HEK293 (cell line): ENCODE results near the gene FMO2.

Experiments used
- CTCF ChIA-PET: fragments of 350-600 bp; formaldehyde crosslinking; extraction: SDS; loops from one replicate; lab custom pipeline; 2021; ENCODE audit warnings: antibody characterized with exemption; lab: Yijun Ruan, JAX
- POLR2A ChIA-PET: fragments of 300-600 bp; formaldehyde crosslinking; extraction: SDS; loops from one replicate; lab custom pipeline; 2020; ENCODE audit warnings: antibody characterized with exemption, inconsistent platforms; lab: Yijun Ruan, JAX
- H3K27ac ChIP-seq: fragments of 200-500 bp; sonication (Bioruptor generic); 2 replicates; pipeline ENCODE4 v1.5.1; 2014; ENCODE audit warnings: low read depth, low read length, control low read depth, inconsistent platforms; ENCODE audit errors: extremely low read depth
- H3K36me3 ChIP-seq, 2 experiments: fragments of 200-500 bp in 1 of 2; sonication (Bioruptor generic) in 1 of 2; 1 replicate in 1 of 2; 2 replicates in 1 of 2; pipeline ENCODE4 v1.5.1; 2014 to 2017; ENCODE audit warnings: inconsistent platforms in 2 of 2, low read length in 2 of 2; ENCODE audit not compliant: control insufficient read depth in 2 of 2, insufficient read depth in 1 of 2
- H3K4me1 ChIP-seq: fragments of 200-500 bp; sonication (Bioruptor generic); 2 replicates; pipeline ENCODE4 v1.5.1; 2014; ENCODE audit warnings: mild to moderate bottlenecking, low read length, inconsistent platforms; ENCODE audit not compliant: control insufficient read depth, insufficient read depth
- H3K4me3 ChIP-seq: 2 replicates; pipeline ENCODE4 v1.5.1; 2011; ENCODE audit warnings: low read depth, mild to moderate bottlenecking, control low read depth, low read length, moderate library complexity
- H3K9me3 ChIP-seq: fragments of 200-500 bp; sonication (Bioruptor generic); 2 replicates; pipeline ENCODE4 v1.5.1; 2014; ENCODE audit warnings: low read depth, low read length, inconsistent platforms; ENCODE audit not compliant: control insufficient read depth, insufficient read depth
- ELK4 ChIP-seq: IDR thresholded peaks from 2 replicates; pipeline ENCODE4 v1.6.1; 2011; ENCODE audit warnings: mild to moderate bottlenecking, low read depth, low read length, borderline replicate concordance
- IKZF3 ChIP-seq: fragments of 450-650 bp; IDR thresholded peaks from 2 replicates; pipeline ENCODE4 v1.5.0; 2018; ENCODE audit warnings: missing biosample characterization, mild to moderate bottlenecking, missing genetic modification characterization, moderate library complexity
- PRDM6 ChIP-seq: fragments of 450-650 bp; formaldehyde crosslinking; IDR thresholded peaks from 2 replicates; pipeline ENCODE4 v1.5.1; 2017; ENCODE audit warnings: missing biosample characterization, missing genetic modification characterization
- ZFP41 ChIP-seq: fragments of 450-650 bp; formaldehyde crosslinking; IDR thresholded peaks from 2 replicates; pipeline ENCODE4 v1.5.1; 2016; ENCODE audit warnings: missing biosample characterization, missing genetic modification characterization, borderline replicate concordance
- ZNF10 ChIP-seq: fragments of 450-650 bp; formaldehyde crosslinking; IDR thresholded peaks from 2 replicates; pipeline ENCODE4 v1.5.1; 2017; ENCODE audit warnings: missing biosample characterization, missing genetic modification characterization
- ZNF16 ChIP-seq: fragments of 450-650 bp; formaldehyde crosslinking; IDR thresholded peaks from 2 replicates; pipeline ENCODE4 v1.5.1; 2016; ENCODE audit warnings: low read depth, missing biosample characterization, missing genetic modification characterization
- ZNF174 ChIP-seq: fragments of 450-650 bp; formaldehyde crosslinking; IDR thresholded peaks from 2 replicates; pipeline ENCODE4 v1.5.0; 2017; ENCODE audit warnings: missing biosample characterization, mild to moderate bottlenecking, missing genetic modification characterization
- ZNF175 ChIP-seq: fragments of 450-650 bp; formaldehyde crosslinking; IDR thresholded peaks from 2 replicates; pipeline ENCODE4 v1.5.1; 2016; ENCODE audit warnings: missing biosample characterization, missing genetic modification characterization
- ZNF2 ChIP-seq: fragments of 450-650 bp; formaldehyde crosslinking; IDR thresholded peaks from 2 replicates; pipeline ENCODE4 v1.5.1; 2016; ENCODE audit warnings: missing biosample characterization, missing genetic modification characterization
- ZNF221 ChIP-seq: fragments of 450-650 bp; formaldehyde crosslinking; IDR thresholded peaks from 2 replicates; pipeline ENCODE4 v1.5.1; 2017; ENCODE audit warnings: missing biosample characterization, missing genetic modification characterization, borderline replicate concordance
- ZNF274 ChIP-seq, 2 experiments: fragments of 200-500 bp in 1 of 2; fragments of 450-650 bp in 1 of 2; sonication (Bioruptor generic) in 1 of 2; formaldehyde crosslinking in 1 of 2; IDR thresholded peaks; 2 replicates each; pipeline versions ENCODE4 v1.5.1 to v1.6.1; 2014 to 2016; ENCODE audit warnings: borderline replicate concordance in 1 of 2, inconsistent platforms in 1 of 2, low read length in 1 of 2, missing biosample characterization in 1 of 2, missing genetic modification characterization in 1 of 2
- ZNF426 ChIP-seq: fragments of 450-650 bp; formaldehyde crosslinking; IDR thresholded peaks from 2 replicates; pipeline ENCODE4 v1.5.1; 2017; ENCODE audit warnings: missing biosample characterization, missing genetic modification characterization, mild to moderate bottlenecking, inconsistent platforms, moderate library complexity
- ZNF544 ChIP-seq: fragments of 450-650 bp; formaldehyde crosslinking; IDR thresholded peaks from 2 replicates; pipeline ENCODE4 v1.5.0; 2017; ENCODE audit warnings: missing biosample characterization, missing genetic modification characterization
- ZNF623 ChIP-seq: fragments of 450-650 bp; formaldehyde crosslinking; IDR thresholded peaks from 2 replicates; pipeline ENCODE4 v1.5.1; 2016; ENCODE audit warnings: missing biosample characterization, missing genetic modification characterization

FMO2 gene

GRCh38 chr1:171139890-171140289, 45.2 kb upstream of the FMO2 start:
- ChIA-PET CTCF (no interaction called here), POLR2A (no interaction called here)
- Histone ChIP-seq H3K9me3 (no peaks in the 10 kb centered on the region), H3K36me3 (no peaks in the 10 kb centered on the region), H3K4me1 (peaks cover 29% of the 10 kb centered on the region), H3K4me3 (no peak overlapping the region), H3K27ac (no peak overlapping the region)
- no peak for TF ChIP-seq ZNF274 (IDR thresholded peaks at IDR 0.05; ENCODE audit: low read length)
- no peak for TF ChIP-seq ZNF274 (tag by site-specific recombination; IDR thresholded peaks at IDR 0.05; ENCODE audit: borderline replicate concordance)
- 0 out of 2 replicates have a peak, but pooled peaks have one; percentile 51 for TF ChIP-seq ZNF544 (tag by site-specific recombination)

- TF ChIP-seq ZNF174 (tag by site-specific recombination): no peak
- no peak for TF ChIP-seq ZNF623 (tag by site-specific recombination)
- no peak for TF ChIP-seq ZNF544 (tag by site-specific recombination)
- no peak for TF ChIP-seq IKZF3
- no peak for TF ChIP-seq ZNF16
- TF ChIP-seq ZNF175 (tag by site-specific recombination): no peak
- TF ChIP-seq ZFP41: no peak
- no peak for TF ChIP-seq ZNF221
- no peak for TF ChIP-seq ELK4
- TF ChIP-seq ZNF2 (tag by site-specific recombination): no peak
- TF ChIP-seq ZNF426 (tag by site-specific recombination): no peak
- no peak overlapping the region for H3K4me3 ChIP-seq
- H3K36me3 ChIP-seq: no peaks in the 10 kb centered on the region
- CTCF ChIA-PET: no interaction called here
- H3K27ac ChIP-seq: no peak overlapping the region
- no peaks in the 10 kb centered on the region for H3K9me3 ChIP-seq
- peaks cover 29% of the 10 kb centered on the region for H3K4me1 ChIP-seq
- POLR2A ChIA-PET: no interaction called here
Measured at GRCh38 chr1:171140401-171140800, 44.7 kb upstream of the FMO2 start.

GRCh38 chr1:171140956-171141687, 44.0 kb upstream of the FMO2 start:
- POLR2A ChIA-PET: no interaction called here
- CTCF ChIA-PET: interaction anchor here (0.6 to 0.7 kb wide), 3 partner anchors 10 to 213 kb away, joined by 3 to 4 read pairs (median 3); no protein-coding TSS in a partner anchor
- no peaks in the 10 kb centered on the region for H3K36me3 ChIP-seq

More at GRCh38 chr1:171140956-171141687, 44.0 kb upstream of the FMO2 start:
- Histone ChIP-seq H3K9me3 (no peaks in the 10 kb centered on the region), H3K27ac (0 out of 2 replicates have a peak overlapping the region, but pooled peaks have one; percentile 81), H3K4me3 (no peak overlapping the region), H3K4me1 (peaks cover 29% of the 10 kb centered on the region)
- TF ChIP-seq PRDM6 (tag by site-specific recombination) (peak; percentile 43), ZNF10 (tag by site-specific recombination) (no peak)
